WTC11 (cell line): ENCODE data around the gene AKAP13.

Source experiments
- JUN ChIP-seq: sonication (generic); formaldehyde crosslinking; IDR thresholded peaks from 2 replicates; pipeline ENCODE4 v1.8.0; 2023; ENCODE audit warnings: mild to moderate bottlenecking, missing genetic modification reagents
- RELA ChIP-seq: sonication (generic); formaldehyde crosslinking; IDR thresholded peaks from 2 replicates; pipeline ENCODE4 v1.8.1; 2022; ENCODE audit warnings: missing genetic modification reagents, mild to moderate bottlenecking, borderline replicate concordance
- SP1 ChIP-seq: sonication (generic); formaldehyde crosslinking; conservative IDR thresholded peaks from 2 replicates; pipeline ENCODE4 v1.8.1; 2022; ENCODE audit warnings: missing genetic modification reagents
- TF ChIP-seq, protein P1 (sequence below): sonication (generic); formaldehyde crosslinking; IDR thresholded peaks from 2 replicates; pipeline ENCODE4 v1.8.0; 2022; ENCODE audit warnings: mild to moderate bottlenecking, missing genetic modification reagents
- TF ChIP-seq, protein P2 (sequence below): fragments of 200-600 bp; IDR thresholded peaks from 2 replicates; pipeline ENCODE4 v1.8.0; 2022; ENCODE audit warnings: antibody characterized with exemption

DNA sequence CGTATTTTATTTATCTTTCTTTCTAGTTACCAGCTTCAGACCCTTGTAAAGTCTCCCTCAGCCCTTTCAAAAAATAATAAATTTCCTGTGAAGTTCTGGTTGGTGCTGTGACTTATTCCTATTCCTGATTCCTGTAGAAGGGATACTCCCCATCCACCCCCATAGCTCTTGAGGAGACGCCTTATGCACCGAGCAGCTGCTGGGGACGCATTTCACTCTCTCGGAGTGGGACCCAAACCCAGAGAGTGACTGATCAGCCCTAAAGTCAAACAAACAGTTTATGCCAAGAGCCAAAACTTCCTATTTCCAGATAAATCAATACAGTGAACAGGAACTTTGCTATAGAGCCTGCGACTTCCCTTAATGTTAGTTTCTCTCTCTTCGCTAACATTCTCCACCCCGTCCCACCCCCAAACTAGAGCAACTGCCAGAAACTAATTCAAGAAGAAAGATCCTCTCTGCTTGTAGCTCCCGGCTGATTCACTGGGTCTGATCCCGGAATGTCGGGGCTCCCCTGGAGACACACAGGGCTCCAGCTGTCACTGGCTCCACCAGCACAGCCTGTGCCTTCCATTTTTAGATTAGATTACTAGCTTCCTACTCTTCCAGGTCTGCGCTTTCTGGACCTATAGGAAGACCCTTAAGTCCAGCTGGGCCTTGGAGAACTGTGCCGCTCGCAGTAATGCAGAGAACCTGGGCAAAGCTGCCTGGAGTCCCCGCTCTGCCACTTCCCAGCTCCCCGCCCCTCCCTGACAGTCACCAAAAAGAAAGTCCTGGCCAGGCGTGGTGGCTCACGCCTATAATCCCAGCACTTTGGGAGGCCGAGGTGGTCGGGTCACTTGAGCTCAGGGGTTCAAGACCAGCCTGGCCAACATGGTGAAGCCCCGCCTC lies 369.1 kb downstream of the AKAP13 start:
- TF ChIP-seq, protein P1, sequence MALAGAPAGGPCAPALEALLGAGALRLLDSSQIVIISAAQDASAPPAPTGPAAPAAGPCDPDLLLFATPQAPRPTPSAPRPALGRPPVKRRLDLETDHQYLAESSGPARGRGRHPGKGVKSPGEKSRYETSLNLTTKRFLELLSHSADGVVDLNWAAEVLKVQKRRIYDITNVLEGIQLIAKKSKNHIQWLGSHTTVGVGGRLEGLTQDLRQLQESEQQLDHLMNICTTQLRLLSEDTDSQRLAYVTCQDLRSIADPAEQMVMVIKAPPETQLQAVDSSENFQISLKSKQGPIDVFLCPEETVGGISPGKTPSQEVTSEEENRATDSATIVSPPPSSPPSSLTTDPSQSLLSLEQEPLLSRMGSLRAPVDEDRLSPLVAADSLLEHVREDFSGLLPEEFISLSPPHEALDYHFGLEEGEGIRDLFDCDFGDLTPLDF: no peak
- TF ChIP-seq, protein P2, sequence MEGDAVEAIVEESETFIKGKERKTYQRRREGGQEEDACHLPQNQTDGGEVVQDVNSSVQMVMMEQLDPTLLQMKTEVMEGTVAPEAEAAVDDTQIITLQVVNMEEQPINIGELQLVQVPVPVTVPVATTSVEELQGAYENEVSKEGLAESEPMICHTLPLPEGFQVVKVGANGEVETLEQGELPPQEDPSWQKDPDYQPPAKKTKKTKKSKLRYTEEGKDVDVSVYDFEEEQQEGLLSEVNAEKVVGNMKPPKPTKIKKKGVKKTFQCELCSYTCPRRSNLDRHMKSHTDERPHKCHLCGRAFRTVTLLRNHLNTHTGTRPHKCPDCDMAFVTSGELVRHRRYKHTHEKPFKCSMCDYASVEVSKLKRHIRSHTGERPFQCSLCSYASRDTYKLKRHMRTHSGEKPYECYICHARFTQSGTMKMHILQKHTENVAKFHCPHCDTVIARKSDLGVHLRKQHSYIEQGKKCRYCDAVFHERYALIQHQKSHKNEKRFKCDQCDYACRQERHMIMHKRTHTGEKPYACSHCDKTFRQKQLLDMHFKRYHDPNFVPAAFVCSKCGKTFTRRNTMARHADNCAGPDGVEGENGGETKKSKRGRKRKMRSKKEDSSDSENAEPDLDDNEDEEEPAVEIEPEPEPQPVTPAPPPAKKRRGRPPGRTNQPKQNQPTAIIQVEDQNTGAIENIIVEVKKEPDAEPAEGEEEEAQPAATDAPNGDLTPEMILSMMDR: no peak
- TF ChIP-seq JUN (CRISPR knock-in tag): no peak
- no peak for TF ChIP-seq RELA
- no peak for TF ChIP-seq SP1 (CRISPR knock-in tag)
